HG03558 (cell line): ENCODE results near the gene ZNF761.
"Not testable (repeated sequence)": the region's sequence is repeated elsewhere in the genome, so short reads cannot be mapped to it uniquely, and the experiment has no call there.

Experiments used
- ATAC-seq: cut with Tn5 transposase; IDR thresholded peaks from one replicate; pipeline ENCODE4 v1.9.1; 2021; ENCODE audit warnings: moderate number of reproducible peaks; ENCODE audit not compliant: unreplicated experiment; ENCODE audit errors: extremely low read depth

Gene ZNF761

DNA sequence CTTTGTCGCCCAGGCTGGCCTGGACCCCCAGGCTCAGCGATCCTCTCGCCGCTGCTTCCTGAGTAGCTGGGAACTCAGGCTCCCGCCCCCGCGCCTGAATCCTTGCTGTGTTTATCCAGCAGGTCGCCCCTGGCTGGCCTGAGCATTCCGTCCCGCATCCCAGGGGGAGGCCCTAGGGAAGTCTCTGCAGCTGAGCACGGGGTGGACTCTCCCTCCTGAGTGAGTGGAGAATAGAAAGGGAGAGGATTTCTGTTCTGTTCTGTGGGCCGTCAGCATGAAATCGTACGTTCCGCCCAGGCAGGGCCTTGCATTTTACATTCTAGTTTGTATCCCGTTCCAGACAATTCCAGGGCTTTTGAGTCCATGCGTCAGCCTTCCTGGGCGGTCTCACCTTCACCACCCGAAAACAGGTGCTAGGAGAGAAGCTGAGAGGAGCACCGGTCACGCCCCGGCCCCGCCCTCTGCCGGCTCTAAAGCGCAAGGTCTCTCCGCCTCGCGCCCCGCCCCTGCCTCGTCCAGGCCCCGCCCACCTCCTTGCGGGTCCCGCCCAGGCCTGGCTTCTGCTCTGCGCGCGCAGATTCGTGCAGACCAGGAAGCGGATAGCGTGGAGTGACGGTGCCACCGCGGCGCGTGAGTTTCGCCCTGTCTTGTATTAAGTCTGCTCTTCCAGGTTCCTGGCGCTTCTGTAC is at the start of gene ZNF761:
TSS of gene ZNF761 (plus strand) at position 586 of the 689 bp plus-strand sequence. CDS start 15,285 bp downstream, outside the sequence.
- peak; percentile 39 for ATAC-seq

GRCh38 chr19:53388168-53388567 is 43.6 kb upstream of the ZNF761 start:
- no peak for ATAC-seq

- ATAC-seq, result no peak
These were observed 42.9 kb upstream of the ZNF761 start for GRCh38 chr19:53388904-53389303.

DNA sequence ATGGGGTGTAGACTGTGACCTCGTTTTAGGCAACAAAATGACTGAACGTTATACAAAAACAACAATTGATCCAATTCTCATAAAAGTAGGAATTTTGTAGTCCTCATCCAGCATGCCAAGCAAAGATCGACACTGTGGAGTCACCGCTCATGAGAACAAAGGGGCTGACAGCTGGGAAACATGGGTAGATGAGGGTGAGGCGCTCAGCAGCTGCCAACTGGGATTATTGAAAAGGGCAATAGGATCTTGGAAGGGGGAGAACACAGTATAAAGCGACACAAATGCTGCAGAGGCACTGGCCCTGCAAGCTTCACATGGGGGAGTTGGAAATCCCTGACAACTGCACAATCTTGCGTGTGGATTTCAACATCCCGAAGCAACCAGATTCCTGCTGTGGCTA is 42.2 kb upstream of the ZNF761 start:
- ATAC-seq, result no peak

GRCh38 chr19:53389978-53390377 is 41.8 kb upstream of the ZNF761 start:
- no peak for ATAC-seq

- ATAC-seq, result no peak
These were observed 37.2 kb upstream of the ZNF761 start for GRCh38 chr19:53394522-53394973.

- ATAC-seq, result peak; percentile 61
These were observed 36.6 kb upstream of the ZNF761 start, which contains the start of gene ZNF765 for GRCh38 chr19:53394974-53395839. Gene ZNF765, plus strand, starts transcription at chr19:53395149. Its CDS starts 2,867 bp downstream, at chr19:53398016.

GRCh38 chr19:53395840-53396524 is 35.8 kb upstream of the ZNF761 start:
- ATAC-seq, result not testable (repeated sequence)

DNA sequence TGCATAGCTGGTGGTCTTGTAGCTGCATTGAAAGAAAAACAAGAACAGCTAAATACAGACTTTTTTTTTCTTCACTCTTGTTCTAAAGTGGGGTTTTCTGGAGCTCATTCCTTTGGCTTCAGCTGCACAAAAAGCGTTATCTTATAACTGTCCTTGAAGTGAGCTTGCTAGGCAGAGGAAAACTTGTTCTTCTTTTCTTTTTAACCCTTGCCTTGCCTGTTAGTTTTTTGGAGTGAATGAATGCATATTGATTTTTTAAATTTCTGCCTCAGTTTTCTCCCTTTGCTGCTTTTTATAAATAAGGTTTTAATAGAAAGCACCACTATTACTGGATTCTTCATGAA is 35.3 kb upstream of the ZNF761 start:
- ATAC-seq, result no peak

DNA sequence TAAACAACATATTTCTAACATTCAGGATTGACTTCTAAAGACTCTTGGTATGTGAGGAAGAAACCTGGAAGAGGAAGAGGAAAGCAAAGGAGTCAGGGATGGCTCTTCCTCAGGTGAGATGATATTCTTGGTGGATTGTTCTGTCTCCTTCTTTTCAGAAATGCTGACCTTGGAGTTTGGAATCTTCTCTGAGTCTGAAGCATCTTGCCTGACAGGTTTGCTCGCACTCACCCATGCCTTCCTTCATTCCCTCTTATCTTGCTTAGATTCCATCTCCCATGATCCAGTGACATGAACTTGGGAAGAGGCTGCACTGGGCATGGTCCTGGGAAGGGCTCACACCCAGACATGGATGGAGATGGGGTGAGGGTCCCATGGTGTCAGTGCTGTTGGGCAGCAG is 33.9 kb upstream of the ZNF761 start:
- not testable (repeated sequence) for ATAC-seq

- no peak for ATAC-seq
These were observed 22.1 kb upstream of the ZNF761 start for GRCh38 chr19:53409505-53410204.

DNA sequence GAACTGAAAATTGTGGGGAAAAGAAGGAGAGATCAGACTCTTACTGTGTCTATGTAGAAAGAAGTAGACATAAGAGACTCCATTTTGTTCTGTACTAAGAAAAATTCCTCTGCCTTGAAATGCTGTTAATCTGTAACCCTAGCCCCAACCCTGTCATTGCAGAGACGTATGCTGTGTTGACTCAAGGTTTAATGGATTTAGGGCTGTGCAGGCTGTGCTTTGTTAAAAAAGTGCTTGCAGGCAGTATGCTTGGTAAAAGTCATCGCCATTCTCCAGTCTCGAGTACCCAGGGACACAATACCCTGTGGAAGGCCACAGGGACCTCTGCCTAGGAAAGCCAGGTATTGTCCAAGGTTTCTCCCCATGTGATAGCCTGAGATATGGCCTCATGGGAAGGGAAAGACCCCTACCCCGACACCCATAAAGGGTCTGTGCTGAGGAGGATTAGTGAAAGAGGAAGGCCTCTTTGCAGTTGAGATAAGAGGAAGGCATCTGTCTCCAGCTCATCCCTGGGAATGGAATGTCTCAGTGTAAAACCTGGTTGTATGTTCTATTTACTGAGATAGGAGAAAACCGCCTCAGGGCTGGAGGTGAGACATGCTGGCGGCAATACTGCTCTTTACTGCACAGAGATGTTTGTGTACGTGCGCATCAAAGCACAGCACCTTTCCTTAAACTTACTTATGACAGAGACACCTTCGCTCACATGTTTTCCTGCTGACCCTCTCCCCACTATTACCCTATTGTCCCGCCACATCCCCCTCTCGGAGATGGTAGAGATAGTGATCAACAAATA is 11.1 kb upstream of the ZNF761 start:
- ATAC-seq, result not testable (repeated sequence)

GRCh38 chr19:53422551-53422950 is 9.2 kb upstream of the ZNF761 start:
- no peak for ATAC-seq

DNA sequence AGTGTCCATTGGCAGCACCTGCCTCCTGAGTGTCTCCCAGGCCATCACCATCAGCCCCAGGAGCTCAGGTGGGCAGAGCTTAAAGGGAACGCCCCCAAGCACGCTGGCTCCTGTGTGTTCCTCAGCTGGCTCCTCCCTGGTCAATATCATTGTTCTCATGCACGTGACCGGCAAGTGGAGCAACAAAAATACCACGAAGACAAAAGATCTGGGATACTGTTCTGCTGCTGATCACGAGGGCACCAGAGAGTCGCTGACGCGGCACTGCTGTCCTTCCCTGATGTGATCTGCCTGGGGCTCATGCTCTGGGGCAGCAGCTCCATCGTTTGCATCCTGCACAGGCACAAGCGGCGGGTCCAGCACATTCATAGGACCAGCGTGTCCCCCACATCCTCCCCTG is 8.7 kb upstream of the ZNF761 start:
- not testable (repeated sequence) for ATAC-seq

GRCh38 chr19:53423680-53424079 is 8.1 kb upstream of the ZNF761 start:
- ATAC-seq, result not testable (repeated sequence)

DNA sequence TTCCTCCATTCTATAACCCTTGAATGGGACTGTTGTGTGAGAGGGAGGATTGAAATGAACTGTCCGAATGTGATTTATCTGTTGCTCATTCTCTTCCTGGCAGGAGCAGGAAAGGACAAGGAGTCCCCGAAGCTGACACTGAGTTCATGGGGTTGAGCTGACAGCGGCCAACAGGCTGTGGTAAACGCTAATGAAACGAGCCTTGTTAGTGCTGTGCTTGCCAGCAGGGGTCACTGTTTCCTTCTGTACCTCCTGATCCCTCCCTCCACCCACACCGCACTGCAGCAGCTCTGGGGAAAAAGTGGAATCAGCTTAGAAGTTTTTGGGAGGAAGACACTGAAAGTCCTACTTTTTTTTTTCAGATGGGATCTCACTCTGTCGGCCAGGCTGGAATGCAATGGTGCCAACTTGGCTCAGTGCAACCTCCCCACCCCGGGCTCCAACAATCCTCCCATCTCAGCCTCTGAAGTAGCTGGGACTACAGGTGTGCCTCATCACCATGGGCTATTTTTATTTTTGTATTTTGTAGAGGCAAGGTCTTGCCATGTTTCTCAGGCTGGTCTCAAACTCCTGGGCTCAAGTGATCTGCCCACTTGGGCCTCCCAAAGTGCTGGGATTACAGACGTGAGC is 6.7 kb upstream of the ZNF761 start:
- no peak for ATAC-seq

DNA sequence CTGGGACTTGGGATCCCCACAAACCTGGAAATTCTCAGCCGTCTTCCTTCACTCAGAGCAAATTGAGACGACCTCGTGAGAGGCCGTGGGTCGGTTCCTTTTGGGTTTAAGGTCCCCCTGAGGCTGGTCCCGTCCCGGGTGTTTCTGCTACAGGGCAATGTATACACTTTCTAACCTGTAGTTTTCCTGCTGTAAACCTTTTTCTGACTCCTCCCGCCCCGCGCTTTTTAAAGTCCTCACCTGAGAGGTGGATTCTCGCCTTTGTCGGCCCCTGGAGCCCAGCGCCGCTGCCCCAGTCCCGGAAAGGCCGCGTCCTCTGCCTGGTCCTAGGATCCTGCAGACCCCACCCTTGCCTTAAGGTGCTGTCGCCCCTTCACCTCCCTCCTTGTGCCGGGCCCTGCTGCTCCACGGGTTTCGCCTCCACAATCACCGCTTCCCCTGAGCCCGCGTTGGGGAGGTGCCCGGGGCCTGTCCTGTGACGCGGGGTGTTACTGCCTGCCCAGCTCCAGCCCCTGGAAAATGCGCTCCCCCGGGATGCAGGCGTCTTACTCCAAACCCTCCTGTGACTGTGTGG is 391 bp downstream of the ZNF761 start:
- no peak for ATAC-seq

DNA sequence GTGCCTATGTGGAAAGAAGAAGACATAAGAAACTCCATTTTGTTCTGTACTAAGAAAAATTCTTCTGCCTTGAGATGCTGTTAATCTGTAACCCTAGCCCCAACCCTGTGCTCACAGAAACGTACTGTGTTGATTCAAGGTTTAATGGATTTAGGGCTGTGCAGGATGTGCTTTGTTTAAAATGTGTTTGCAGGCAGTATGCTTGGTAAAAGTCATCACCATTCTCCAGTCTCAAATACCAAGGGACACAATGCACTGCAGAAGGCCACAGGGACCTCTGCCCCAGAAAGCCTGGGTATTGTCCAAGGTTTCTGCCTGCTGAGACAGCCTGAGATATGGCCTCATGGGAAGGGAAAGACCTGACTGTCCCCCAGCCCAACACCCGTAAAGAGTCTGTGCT is 12.0 kb downstream of the ZNF761 start:
- not testable (repeated sequence) for ATAC-seq

GRCh38 chr19:53447196-53447595 is 15.4 kb downstream of the ZNF761 start:
- ATAC-seq, result not testable (repeated sequence)
